IMR-90 (cell line): ENCODE measurements around the gene LRRC8E. TPM values are rescaled to one million over a fixed set of nuclear protein-coding genes. Genes with fewer than 3 reads are reported as not detected.
A peak's percentile ranks its signal among the peaks of the same experiment; 100 is the strongest.

Experiments used
- ATAC-seq: fragments of 200-7000 bp; cut with Tn5 transposase; 2 replicates; pipeline ENCODE4 v1.9.1; 2020; ENCODE audit warnings: low read depth, mild to moderate bottlenecking, moderate library complexity
- BruUV-seq: library from RNA; stranded (reverse); fragments of 400-500 nt; replicated peaks from 2 replicates; lab custom pipeline; 2021; lab: Mats Ljungman, UMichigan
- CTCF ChIA-PET: fragments of 300-600 bp; formaldehyde crosslinking; extraction: SDS; loops from one replicate; lab custom pipeline; 2021; ENCODE audit warnings: antibody characterized with exemption; lab: Yijun Ruan, JAX
- POLR2A ChIA-PET: fragments of 300-600 bp; sonication (Branson Sonifier 250); formaldehyde crosslinking; loops from one replicate; lab custom pipeline; 2022; ENCODE audit warnings: antibody characterized with exemption; ENCODE audit not compliant: unreplicated experiment; lab: Charles Lee
- DNase-seq: peaks from one replicate; pipeline ENCODE4 v3.0.0; 2013
- H2AFZ ChIP-seq: replicated peaks from 2 replicates; pipeline ENCODE3; 2013; ENCODE audit warnings: low read length, mild to moderate bottlenecking; ENCODE audit not compliant: poor library complexity
- H2AK5ac ChIP-seq: 2 replicates; pipeline ENCODE4 v1.6.1; 2013; ENCODE audit warnings: low read depth, low read length, inconsistent platforms
- H2AK9ac ChIP-seq: replicated peaks from 2 replicates; pipeline ENCODE3; 2013; ENCODE audit warnings: mild to moderate bottlenecking, low read depth, low read length, moderate library complexity; ENCODE audit not compliant: poor library complexity
- H2BK120ac ChIP-seq: 2 replicates; pipeline ENCODE4 v1.6.1; 2013; ENCODE audit warnings: low read depth, low read length, inconsistent platforms
- H2BK15ac ChIP-seq: 3 replicates; pipeline ENCODE4 v1.6.1; 2013; ENCODE audit warnings: low read depth, low read length, inconsistent platforms
- H2BK20ac ChIP-seq: 2 replicates; pipeline ENCODE4 v1.6.1; 2013; ENCODE audit warnings: low read depth, mild to moderate bottlenecking, inconsistent platforms, low read length, moderate library complexity
- H2BK5ac ChIP-seq: 2 replicates; pipeline ENCODE4 v1.6.1; 2013; ENCODE audit warnings: mild to moderate bottlenecking, low read depth, low read length, inconsistent platforms; ENCODE audit not compliant: poor library complexity, severe bottlenecking
- H3K14ac ChIP-seq: replicated peaks from 2 replicates; pipeline ENCODE4 v1.6.1; 2013; ENCODE audit warnings: low read depth, low read length, inconsistent platforms
- H3K18ac ChIP-seq: 2 replicates; pipeline ENCODE4 v1.6.1; 2013; ENCODE audit warnings: low read depth, low read length, control low read depth
- H3K23ac ChIP-seq: 2 replicates; pipeline ENCODE4 v1.6.1; 2013; ENCODE audit warnings: low read depth, low read length, inconsistent platforms
- H3K27ac ChIP-seq: 2 replicates; pipeline ENCODE4 v1.5.1; 2013; ENCODE audit warnings: mild to moderate bottlenecking, control low read depth, low read length; ENCODE audit not compliant: insufficient read depth
- H3K27me3 ChIP-seq: 2 replicates; pipeline ENCODE4 v1.6.1; 2013; ENCODE audit warnings: low read length; ENCODE audit not compliant: control insufficient read depth, insufficient read depth
- H3K36me3 ChIP-seq: 2 replicates; pipeline ENCODE4 v1.6.1; 2013; ENCODE audit warnings: low read length, mixed read lengths; ENCODE audit not compliant: control insufficient read depth, insufficient read depth
- H3K4ac ChIP-seq: 2 replicates; pipeline ENCODE4 v1.6.1; 2013; ENCODE audit warnings: low read depth, low read length, inconsistent platforms
- H3K4me1 ChIP-seq: 2 replicates; pipeline ENCODE4 v1.6.1; 2013; ENCODE audit warnings: low read length, mixed read lengths; ENCODE audit not compliant: control insufficient read depth, insufficient read depth
- H3K4me2 ChIP-seq: 2 replicates; pipeline ENCODE4 v1.6.1; 2013; ENCODE audit warnings: low read depth, mild to moderate bottlenecking, control low read depth, low read length, moderate library complexity
- H3K4me3 ChIP-seq: 2 replicates; pipeline ENCODE4 v1.5.1; 2013; ENCODE audit warnings: low read depth, mild to moderate bottlenecking, control low read depth, low read length, moderate library complexity; ENCODE audit not compliant: insufficient read depth
- H3K56ac ChIP-seq: 2 replicates; pipeline ENCODE4 v1.6.1; 2013; ENCODE audit warnings: low read length, inconsistent platforms; ENCODE audit not compliant: insufficient read depth; ENCODE audit errors: extremely low read depth
- H3K79me1 ChIP-seq, 2 experiments: 2 replicates each; pipeline ENCODE4 v1.6.1; 2013; ENCODE audit warnings: low read length in 2 of 2, inconsistent platforms in 1 of 2, low read depth in 1 of 2
- H3K9ac ChIP-seq: 2 replicates; pipeline ENCODE4 v1.6.1; 2013; ENCODE audit warnings: low read depth, low read length, control low read depth
- H3K9me1 ChIP-seq: 2 replicates; pipeline ENCODE4 v1.6.1; 2013; ENCODE audit warnings: low read length, inconsistent platforms; ENCODE audit not compliant: insufficient read depth
- H3K9me3 ChIP-seq: 2 replicates; pipeline ENCODE4 v1.6.1; 2013; ENCODE audit warnings: low read length; ENCODE audit not compliant: control insufficient read depth, insufficient read depth
- H4K20me1 ChIP-seq: 2 replicates; pipeline ENCODE4 v1.6.1; 2013; ENCODE audit warnings: low read length, inconsistent platforms; ENCODE audit not compliant: insufficient read depth
- H4K5ac ChIP-seq: 2 replicates; pipeline ENCODE4 v1.6.1; 2013; ENCODE audit warnings: mild to moderate bottlenecking, low read depth, low read length, control low read depth
- H4K8ac ChIP-seq, 2 experiments: 2 replicates each; pipeline ENCODE4 v1.6.1; 2013; ENCODE audit warnings: low read depth in 2 of 2, low read length in 2 of 2, control low read depth in 1 of 2, inconsistent platforms in 1 of 2
- H4K91ac ChIP-seq: 2 replicates; pipeline ENCODE4 v1.6.1; 2013; ENCODE audit warnings: low read depth, low read length, inconsistent platforms; ENCODE audit not compliant: insufficient read depth
- BHLHE40 ChIP-seq: fragments of 150-350 bp; IDR thresholded peaks from 2 replicates; pipeline ENCODE4 v1.6.1; 2016; ENCODE audit warnings: mild to moderate bottlenecking, low read depth, low read length
- CEBPB ChIP-seq: IDR thresholded peaks from 2 replicates; pipeline ENCODE4 v1.6.1; 2012; ENCODE audit warnings: low read depth, low read length, improper control_type of control experiment
- CHD1 ChIP-seq: IDR thresholded peaks from 2 replicates; pipeline ENCODE4 v1.6.1; 2012; ENCODE audit warnings: low read depth, low read length, improper control_type of control experiment
- ELK1 ChIP-seq: fragments of 150-350 bp; IDR thresholded peaks from 2 replicates; pipeline ENCODE4 v1.6.1; 2016; ENCODE audit warnings: low read depth, mild to moderate bottlenecking, low read length, moderate library complexity, borderline replicate concordance
- FOS ChIP-seq: fragments of 150-350 bp; IDR thresholded peaks from 2 replicates; pipeline ENCODE4 v1.6.1; 2016; ENCODE audit warnings: low read depth, low read length
- MAFK ChIP-seq: IDR thresholded peaks from 2 replicates; pipeline ENCODE4 v1.6.1; 2012; ENCODE audit warnings: low read depth, low read length, improper control_type of control experiment
- MAZ ChIP-seq: IDR thresholded peaks from 2 replicates; pipeline ENCODE4 v1.6.1; 2012; ENCODE audit warnings: low read depth, mild to moderate bottlenecking, low read length, improper control_type of control experiment, moderate library complexity, borderline replicate concordance
- MXI1 ChIP-seq: IDR thresholded peaks from 2 replicates; pipeline ENCODE4 v1.6.1; 2012; ENCODE audit warnings: low read depth, mild to moderate bottlenecking, low read length, moderate library complexity, borderline replicate concordance
- NFE2L2 ChIP-seq: fragments of 150-350 bp; IDR thresholded peaks from 2 replicates; pipeline ENCODE4 v1.6.1; 2016; ENCODE audit warnings: low read depth, mild to moderate bottlenecking, low read length
- POLR2A ChIP-seq: IDR thresholded peaks from 2 replicates; pipeline ENCODE4 v1.6.1; 2012; ENCODE audit warnings: mild to moderate bottlenecking, low read depth, low read length
- RAD21 ChIP-seq: IDR thresholded peaks from 2 replicates; pipeline ENCODE4 v1.6.1; 2012; ENCODE audit warnings: low read length, improper control_type of control experiment
- RCOR1 ChIP-seq: IDR thresholded peaks from 2 replicates; pipeline ENCODE4 v1.6.1; 2012; ENCODE audit warnings: mild to moderate bottlenecking, low read length, improper control_type of control experiment; ENCODE audit not compliant: insufficient replicate concordance
- RFX5 ChIP-seq: IDR thresholded peaks from 2 replicates; pipeline ENCODE4 v1.8.0; 2012; ENCODE audit warnings: low read depth, mild to moderate bottlenecking, low read length, moderate library complexity
- SMC3 ChIP-seq: fragments of 150-350 bp; IDR thresholded peaks from 2 replicates; pipeline ENCODE4 v1.6.1; 2016; ENCODE audit warnings: low read depth, mild to moderate bottlenecking, antibody characterized with exemption, low read length, moderate library complexity
- USF2 ChIP-seq: fragments of 150-350 bp; IDR thresholded peaks from 2 replicates; pipeline ENCODE4 v1.6.1; 2017; ENCODE audit warnings: mild to moderate bottlenecking, antibody characterized with exemption, low read length, low read depth
- WGBS, 2 experiments: methylation state at CpG; one replicate each; pipeline versions ENCODE4 v1.1.5 to v1.1.7; 2013; ENCODE audit warnings: missing lambda C conversion rate in 2 of 2; ENCODE audit not compliant: insufficient read length in 1 of 2; ENCODE audit errors: extremely low coverage in 2 of 2; 5-methylcytosine and 5-hydroxymethylcytosine counted together
- dilution Hi-C: fragments of 300-500 bp; cut with HindIII; formaldehyde crosslinking; loops from one replicate; pipeline ENCODE4 v1.14.3; 2018; ENCODE audit warnings: low sequenced_read_pairs; ENCODE audit not compliant: unreplicated experiment
- in situ Hi-C: fragments of 300-500 bp; cut with MboI; formaldehyde crosslinking; loops from 3 replicates; pipeline ENCODE4 v1.14.3; 2019; ENCODE audit warnings: low sequenced_read_pairs, inconsistent platforms, mixed read lengths
- intact Hi-C: fragments of 100-400 bp; cut with micrococcal nuclease; formaldehyde crosslinking; loops from 2 replicates; pipeline ENCODE4 v1.10.0; 2022
- polyA plus RNA-seq, 3 experiments: library from polyadenylated mRNA; depleted of rRNA; stranded (reverse); fragments of >200 nt; gene quantifications; 2 replicates each; pipeline ENCODE4 v1.2.3, GENCODE V29; 2012; ENCODE audit warnings: low replicate concordance in 1 of 3
- total RNA-seq: library from RNA; depleted of rRNA; stranded (reverse); fragments of >200 nt; gene quantifications from 2 replicates; pipeline ENCODE4 v1.2.3, GENCODE V29; 2012

LRRC8E gene
- total and polyA plus RNA-seq, 2 of the 4 experiments (the other 2 are of a cell fraction): 6.4 to 7.2 TPM

GRCh38 chr19:7925171-7925851, 37.0 kb downstream of the LRRC8E start:
- Histone ChIP-seq H3K4me2 (peak overlapping the region; percentile 93), H3K14ac (no peak overlapping the region), H3K36me3 (peaks cover 7% of the 10 kb centered on the region), H4K5ac (no peak overlapping the region), H3K9me3 (no peaks in the 10 kb centered on the region), H3K79me1 (peaks cover 2 to 25% of the 10 kb centered on the region in 2 experiments; a peak in 2 of 4 replicates), H3K56ac (no peak overlapping the region), H2BK15ac (no peak overlapping the region), H3K27me3 (no peaks in the 10 kb centered on the region), H2BK120ac (no peak overlapping the region), H2BK5ac (no peak overlapping the region), H4K20me1 (peaks cover 26% of the 10 kb centered on the region), H3K4me1 (peaks cover 28% of the 10 kb centered on the region), H2AK9ac (peak overlapping the region; percentile 77), H3K9me1 (peaks cover 12% of the 10 kb centered on the region; the same call in 1 of the 2 replicates), H3K4me3 (peak overlapping the region; percentile 53), H2AFZ (peak overlapping the region; percentile 89), H3K23ac (no peak overlapping the region), H4K8ac (no peak overlapping the region), H2BK20ac (no peak overlapping the region), H3K9ac (no peak overlapping the region), H3K18ac (no peak overlapping the region), H2AK5ac (no peak overlapping the region), H4K91ac (no peak overlapping the region), H3K4ac (no peak overlapping the region), H3K27ac (no peak overlapping the region; the same call in 1 of the 2 replicates)
- no TSS peak for BruUV-seq
- ChIA-PET POLR2A (no interaction called here), CTCF (no interaction called here)
- in situ Hi-C loops (no loop called here), dilution Hi-C loops (no loop called here), intact Hi-C loops (no loop called here)
- WGBS, 2 experiments: 1% methylated on average over 55 of the region's 98 CpGs; no CpG with 5 or more reads in 1 of the 2 experiments
- peak; percentile 38 for ATAC-seq
- peak; percentile 73 for DNase-seq
- no peak for TF ChIP-seq CHD1
- no peak for TF ChIP-seq NFE2L2
- TF ChIP-seq RAD21: peak; percentile 59
- TF ChIP-seq SMC3: peak; percentile 57
- no peak for TF ChIP-seq BHLHE40
- no peak for TF ChIP-seq CEBPB
- no peak; the same call in 1 of the 2 replicates for TF ChIP-seq USF2
- TF ChIP-seq RFX5: no peak
- TF ChIP-seq RCOR1: no peak
- TF ChIP-seq FOS: no peak
- TF ChIP-seq MAZ: peak; percentile 53; the same call in 1 of the 2 replicates
- TF ChIP-seq MXI1: peak; percentile 76; the same call in 1 of the 2 replicates
- TF ChIP-seq POLR2A: no peak
- TF ChIP-seq ELK1: no peak
- TF ChIP-seq MAFK: no peak
